Midbrain (tissue), 1 donor: ENCODE measurements around the gene LTO1.

Experiments
- DNase-seq: peaks from one replicate; lab custom pipeline; 2025; lab: John Stamatoyannopoulos, UW

Gene LTO1

DNA sequence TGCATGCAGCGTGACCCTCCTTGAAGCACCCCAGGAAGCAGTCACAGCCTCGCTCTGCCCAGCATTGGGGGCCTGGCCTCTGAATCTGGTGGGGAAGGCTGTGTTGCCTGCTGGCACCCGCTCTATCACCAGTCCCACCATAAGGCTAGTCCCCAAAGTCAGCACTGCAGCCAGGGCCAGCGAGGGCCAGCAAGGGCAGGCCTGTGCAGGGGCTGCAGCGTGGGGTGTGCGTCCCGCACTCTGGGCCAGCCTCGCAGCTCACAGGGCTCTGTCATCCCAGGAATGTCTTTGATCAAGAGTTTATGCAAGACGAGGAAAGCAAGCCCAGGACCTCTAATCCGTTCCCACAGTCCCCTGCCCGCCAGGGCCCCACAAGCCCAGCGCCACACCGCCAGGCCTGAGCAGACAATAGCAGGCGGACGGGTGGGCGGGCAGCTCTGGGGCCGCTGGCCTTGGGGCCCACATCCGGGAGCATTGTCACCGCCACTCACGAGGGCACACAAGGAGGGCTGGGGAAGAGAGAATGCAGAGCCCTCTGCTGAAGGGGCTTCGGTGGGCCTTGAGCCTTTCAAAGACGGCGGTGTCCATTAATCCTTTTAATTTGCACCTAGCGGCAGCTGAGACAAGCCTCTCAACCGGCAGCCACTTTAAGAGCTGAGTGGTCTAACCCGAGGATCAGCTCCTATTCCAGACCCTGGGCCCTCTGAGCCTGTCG is 17.1 kb downstream of the LTO1 start:
- no peak for DNase-seq

DNA sequence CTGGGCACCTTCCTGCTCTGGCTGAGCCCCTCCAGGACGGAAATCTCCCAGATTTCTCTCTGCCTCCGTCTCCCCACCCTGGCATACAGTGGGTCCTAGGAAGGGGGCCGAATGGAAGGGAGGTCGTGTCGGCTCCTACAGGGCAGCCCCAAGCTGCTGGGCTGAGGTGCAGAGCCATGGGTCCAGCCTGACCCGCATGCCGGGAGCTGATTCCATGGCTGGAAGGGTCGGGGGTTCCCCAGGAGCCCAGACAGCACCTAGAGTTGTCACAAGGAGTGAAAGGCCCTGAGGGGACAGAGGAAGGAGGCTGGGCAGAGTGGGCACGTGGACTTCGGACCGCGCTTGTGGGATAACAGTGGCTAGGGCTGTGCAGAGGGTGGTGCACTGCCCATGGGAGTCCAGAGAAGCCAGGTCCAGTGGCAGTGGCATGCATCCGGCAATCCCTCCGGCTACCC is 17.7 kb downstream of the LTO1 start:
- no peak for DNase-seq

DNA sequence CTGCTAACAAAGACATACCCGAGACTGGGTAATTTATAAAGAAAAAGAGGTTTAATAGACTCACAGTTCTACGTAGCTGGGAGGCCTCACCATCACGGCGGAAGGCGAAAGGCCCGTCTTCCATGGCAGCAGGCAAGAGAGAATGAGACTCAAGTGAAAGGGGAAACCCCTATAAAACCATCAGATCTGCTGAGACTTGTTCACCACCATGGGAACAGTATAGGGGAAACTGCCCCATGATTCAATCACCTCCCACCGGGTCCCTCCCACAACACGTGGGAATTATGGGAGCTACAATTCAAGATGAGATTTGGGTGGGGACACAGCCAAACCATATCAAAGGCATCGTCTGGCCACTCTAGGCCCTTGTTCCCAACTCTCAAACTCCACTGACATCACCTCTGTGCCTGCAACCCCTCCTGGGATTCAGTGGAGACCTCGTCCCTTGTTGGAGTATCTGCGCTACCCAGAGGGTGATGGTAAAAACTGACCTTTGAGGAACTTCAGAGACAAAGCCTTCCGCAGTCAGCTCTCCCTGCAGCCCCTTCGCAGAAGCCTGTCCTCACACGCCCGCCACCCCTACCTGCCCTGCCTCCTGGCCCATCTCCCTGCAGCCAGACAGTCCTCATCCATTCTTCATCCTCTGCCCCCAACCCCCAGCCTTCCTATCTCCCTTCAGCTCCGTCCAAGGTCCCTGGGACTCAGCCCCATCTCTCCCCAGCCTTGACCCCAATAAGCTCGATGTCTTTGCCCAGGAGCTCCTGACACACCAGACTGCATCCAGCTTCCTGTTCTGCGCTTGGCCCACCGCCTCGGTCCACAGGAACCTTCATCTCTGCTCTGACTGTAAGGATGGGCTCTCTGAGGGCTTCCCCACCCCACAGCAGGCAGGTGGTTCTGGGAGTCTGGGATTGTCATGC is 18.4 kb downstream of the LTO1 start:
- DNase-seq = no peak

DNA sequence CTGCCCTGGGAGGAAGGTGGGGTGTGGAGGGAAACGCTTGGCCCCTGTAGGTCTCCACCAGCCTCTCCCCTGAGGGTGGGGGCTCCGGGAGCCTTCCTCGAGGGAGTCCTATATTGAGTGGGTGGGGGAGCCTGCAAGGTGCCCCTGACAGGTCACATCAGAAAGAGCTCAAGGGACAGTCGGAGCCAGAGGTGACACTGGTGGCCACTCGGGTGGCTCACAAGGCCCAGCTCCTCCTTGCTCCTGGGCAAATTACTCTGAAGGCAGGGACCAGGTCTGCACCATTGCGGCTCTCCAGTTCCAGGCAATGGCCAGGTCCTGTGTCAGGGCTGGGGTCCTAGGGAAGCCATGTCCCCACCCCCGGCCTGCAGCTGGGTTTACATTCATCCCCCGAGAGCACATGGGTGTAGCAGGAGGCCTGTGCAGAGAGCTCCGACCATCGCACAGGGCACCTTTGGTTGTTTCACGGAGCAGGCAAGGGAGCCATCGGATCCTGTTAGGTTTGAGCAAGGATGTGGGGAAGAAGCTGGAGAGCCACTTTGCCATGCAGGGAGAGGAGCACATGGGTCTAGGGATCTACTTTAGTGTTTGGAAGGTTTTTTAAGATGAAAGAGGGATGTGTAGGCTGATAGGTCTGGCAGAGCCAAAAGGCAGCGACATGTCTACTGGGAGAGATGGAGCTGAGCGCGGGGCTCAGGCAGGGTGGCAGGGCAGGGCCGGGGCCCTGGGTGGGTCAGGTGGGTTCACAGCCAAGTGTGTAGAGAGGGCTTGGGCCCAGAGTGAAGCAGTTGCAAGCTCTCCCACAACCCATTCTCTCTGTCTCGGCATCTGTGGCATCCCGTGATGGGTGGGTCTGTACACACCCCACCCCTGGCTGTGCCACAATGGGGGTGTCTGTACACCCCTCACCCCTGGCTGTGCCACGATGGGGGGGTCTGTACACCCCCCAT is 19.4 kb downstream of the LTO1 start:
- no peak for DNase-seq

DNA sequence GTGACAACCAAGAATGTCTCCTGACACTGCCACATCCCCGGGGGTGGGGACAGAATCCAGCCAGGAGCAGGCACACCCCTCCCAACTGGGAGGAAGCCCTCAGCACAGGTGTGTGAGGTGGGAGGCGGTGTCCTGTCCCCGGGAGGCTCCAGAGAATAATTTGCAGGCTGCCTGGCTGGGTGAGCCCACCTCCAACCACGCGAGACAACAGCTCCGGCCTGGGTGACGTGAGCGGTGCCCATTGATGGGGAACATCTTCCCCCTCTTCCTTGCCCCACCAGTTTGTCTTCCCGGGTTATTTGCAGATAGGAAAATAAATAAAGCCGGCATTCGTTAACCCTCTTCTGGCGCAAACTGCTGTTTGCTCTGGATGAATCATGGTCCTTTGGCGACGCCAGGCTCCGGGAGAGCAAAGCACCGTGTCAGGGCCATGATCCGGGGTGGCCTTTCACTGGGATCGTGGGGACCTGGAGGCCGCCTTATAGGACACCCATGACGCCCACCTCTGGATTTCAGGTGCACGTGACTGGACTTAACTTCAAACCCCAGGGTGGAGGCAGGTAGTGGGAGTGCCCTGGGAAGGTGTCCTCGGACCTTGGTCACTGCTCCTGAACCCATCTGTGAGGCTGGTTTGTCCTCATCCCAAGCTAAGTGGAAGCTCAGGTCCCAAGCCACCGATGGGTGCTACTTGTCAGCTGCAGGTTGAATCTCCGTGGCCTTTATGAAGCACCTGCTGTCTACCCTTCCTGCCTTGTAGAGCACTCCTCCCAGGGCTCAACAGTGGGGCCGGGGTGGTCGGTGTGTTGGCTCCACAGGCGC is 20.3 kb downstream of the LTO1 start:
- no peak for DNase-seq

DNA sequence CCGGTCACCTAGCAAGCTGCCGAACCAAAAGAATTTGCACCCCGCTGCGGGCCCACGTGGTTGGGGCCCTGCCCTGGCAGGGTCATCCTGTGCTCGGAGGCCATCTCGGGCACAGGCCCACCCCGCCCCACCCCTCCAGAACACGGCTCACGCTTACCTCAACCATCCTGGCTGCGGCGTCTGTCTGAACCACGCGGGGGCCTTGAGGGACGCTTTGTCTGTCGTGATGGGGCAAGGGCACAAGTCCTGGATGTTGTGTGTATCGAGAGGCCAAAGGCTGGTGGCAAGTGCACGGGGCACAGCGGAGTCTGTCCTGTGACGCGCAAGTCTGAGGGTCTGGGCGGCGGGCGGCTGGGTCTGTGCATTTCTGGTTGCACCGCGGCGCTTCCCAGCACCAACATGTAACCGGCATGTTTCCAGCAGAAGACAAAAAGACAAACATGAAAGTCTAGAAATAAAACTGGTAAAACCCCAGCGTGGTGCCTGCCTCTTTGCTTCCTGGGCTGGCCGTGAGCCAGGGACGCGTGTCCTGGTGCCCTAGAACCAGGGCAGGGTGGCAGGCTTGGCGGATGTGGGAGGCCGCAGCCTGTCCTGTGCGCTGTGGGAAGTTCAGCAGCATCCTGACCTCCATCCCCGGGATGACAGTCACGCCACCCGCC is 21.0 kb downstream of the LTO1 start:
- DNase-seq = no peak

DNA sequence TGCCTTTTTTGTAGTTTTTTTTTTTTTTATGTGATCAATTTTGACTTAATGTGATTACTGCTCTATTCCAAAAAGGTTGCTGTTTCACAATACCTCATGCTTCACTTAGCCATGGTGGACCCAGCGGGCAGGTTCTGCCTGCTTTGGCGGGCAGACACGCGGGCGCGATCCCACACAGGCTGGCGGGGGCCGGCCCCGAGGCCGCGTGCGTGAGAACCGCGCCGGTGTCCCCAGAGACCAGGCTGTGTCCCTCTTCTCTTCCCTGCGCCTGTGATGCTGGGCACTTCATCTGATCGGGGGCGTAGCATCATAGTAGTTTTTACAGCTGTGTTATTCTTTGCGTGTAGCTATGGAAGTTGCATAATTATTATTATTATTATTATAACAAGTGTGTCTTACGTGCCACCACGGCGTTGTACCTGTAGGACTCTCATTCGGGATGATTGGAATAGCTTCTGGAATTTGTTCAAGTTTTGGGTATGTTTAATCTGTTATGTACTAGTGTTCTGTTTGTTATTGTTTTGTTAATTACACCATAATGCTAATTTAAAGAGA is 21.7 kb downstream of the LTO1 start:
- DNase-seq = no peak

DNA sequence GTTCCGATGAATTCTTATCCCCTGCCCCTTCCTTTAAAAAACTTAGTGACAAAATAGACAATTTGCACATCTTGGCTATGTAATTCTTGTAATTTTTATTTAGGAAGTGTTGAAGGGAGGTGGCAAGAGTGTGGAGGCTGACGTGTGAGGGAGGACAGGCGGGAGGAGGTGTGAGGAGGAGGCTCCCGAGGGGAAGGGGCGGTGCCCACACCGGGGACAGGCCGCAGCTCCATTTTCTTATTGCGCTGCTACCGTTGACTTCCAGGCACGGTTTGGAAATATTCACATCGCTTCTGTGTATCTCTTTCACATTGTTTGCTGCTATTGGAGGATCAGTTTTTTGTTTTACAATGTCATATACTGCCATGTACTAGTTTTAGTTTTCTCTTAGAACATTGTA is 22.2 kb downstream of the LTO1 start:
- no peak for DNase-seq

DNA sequence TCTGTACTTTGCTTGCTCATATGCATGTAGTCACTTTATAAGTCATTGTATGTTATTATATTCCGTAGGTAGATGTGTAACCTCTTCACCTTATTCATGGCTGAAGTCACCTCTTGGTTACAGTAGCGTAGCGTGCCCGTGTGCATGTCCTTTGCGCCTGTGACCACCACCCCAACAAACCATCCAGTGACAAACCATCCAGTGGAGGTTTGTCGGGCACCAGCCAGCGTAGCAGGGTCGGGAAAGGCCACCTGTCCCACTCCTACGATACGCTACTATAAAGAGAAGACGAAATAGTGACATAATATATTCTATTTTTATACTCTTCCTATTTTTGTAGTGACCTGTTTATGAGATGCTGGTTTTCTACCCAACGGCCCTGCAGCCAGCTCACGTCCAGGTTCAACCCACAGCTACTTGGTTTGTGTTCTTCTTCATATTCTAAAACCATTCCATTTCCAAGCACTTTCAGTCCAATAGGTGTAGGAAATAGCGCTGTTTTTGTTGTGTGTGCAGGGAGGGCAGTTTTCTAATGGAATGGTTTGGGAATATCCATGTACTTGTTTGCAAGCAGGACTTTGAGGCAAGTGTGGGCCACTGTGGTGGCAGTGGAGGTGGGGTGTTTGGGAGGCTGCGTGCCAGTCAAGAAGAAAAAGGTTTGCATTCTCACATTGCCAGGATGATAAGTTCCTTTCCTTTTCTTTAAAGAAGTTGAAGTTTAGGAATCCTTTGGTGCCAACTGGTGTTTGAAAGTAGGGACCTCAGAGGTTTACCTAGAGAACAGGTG is 23.1 kb downstream of the LTO1 start:
- no peak for DNase-seq

DNA sequence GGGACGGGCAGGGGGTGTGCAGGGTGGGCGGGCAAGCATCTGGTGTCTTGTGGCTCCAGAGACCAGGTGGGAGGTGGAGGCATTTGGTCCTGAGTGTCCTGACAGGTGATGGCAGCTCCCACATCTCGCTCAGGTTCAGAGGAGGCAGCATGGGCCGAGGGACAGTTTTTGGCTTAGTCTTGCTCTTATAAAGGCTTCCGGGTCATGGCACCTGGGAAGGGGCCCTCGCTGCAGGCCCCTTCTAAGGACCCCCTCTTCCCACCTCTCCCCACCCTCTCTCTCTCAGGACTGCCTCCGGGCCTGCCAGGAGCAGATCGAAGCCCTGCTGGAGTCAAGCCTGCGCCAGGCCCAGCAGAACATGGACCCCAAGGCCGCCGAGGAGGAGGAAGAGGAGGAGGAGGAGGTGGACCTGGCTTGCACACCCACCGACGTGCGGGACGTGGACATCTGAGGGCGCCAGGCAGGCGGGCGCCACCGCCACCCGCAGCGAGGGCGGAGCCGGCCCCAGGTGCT is 24.3 kb downstream of the LTO1 start:
- no peak for DNase-seq

DNA sequence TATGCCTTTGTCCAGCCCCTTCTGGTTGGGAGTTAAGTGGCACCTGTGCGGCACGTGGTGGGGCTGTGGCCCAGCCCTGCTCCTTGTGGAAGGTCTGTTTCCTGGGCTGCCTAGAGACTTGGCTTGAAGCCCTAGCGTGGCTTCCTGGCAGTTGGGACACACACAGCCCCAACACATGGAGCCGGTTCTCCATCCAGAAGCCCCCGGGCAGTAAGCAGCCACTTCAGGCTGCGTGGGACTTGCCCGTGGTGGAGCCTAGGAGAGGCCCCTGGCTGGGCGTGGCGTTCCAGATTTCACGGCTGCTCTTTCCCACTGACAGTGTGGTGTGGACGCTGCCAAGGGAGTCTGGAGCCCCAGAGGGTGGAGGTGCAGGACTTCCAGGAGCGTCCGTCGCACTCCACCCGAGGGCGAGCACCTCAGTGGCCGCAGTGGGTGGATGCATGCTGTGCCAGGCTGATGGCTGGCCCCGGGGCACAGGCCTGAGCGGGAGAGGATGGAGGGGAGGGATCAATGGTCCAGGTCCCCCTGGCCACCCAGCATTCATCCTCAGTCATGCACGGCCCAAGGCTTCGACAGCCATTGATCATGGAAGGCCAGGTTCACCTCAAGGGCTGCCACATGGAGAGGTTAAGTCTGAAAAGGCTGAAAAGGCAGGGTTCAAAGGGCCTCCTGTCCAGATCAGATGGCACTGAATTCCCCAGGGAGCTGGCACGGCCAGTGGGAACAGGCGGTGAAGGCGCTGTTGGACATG is 24.9 kb downstream of the LTO1 start:
- DNase-seq = no peak

DNA sequence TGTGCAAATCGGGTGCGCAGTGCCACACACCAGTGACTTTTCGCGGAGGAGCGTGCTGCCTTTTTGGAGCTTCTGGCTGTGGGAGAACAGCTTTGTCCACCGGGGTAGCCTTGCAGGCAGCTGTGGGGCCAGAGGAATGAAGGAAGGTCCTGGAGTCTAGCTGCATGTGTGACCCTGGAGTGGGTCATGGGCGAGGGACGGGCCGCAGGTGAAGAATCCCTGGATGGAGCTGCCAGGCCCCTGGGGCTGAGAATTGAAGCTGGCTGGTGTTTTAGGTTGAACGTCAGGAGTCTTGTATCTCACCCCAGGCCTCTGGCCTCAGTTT is 25.6 kb downstream of the LTO1 start:
- no peak for DNase-seq

DNA sequence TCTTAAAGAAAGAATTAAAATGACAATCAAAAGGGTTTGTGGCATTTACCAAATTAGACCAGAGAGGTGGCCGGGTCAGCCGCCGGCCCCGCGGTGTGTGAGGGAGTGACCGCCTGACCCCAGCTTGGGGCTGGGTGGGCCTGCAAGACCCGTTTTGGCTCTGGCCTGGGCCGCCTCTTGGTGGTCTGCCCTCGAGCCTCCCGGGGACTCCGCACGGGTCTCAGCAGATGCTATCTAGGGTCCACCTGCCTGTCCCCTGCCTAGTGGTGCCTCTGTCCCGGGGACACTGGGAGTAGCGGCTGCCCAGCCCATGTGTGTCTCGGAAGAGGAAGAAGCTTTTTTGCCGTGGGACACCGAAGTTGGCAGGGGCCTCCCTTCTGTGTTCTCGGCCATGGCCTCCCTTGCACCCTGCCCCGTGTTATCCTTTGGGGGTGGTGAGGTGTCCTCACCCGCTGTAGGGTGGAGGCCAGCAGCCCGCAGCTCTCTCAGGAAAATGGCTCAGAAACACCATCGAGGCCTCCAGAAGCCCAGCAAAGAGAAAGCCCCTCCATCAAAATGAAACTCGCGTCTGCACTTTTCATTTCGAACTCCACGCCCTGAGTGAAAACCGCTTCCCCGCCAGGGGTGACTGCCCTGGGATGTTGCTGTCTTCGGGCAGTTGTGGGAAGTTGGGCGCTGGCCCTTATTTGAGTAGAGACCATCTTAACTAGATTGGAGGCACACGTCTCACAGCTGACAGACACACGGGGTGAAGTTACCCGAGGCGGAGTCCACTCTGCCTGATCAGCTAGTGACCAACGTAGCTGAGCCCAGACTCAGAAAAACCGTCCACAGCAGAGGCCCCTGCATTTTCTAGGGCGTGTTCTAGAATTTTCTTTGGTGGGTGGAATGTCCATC is 26.2 kb downstream of the LTO1 start:
- DNase-seq = no peak

DNA sequence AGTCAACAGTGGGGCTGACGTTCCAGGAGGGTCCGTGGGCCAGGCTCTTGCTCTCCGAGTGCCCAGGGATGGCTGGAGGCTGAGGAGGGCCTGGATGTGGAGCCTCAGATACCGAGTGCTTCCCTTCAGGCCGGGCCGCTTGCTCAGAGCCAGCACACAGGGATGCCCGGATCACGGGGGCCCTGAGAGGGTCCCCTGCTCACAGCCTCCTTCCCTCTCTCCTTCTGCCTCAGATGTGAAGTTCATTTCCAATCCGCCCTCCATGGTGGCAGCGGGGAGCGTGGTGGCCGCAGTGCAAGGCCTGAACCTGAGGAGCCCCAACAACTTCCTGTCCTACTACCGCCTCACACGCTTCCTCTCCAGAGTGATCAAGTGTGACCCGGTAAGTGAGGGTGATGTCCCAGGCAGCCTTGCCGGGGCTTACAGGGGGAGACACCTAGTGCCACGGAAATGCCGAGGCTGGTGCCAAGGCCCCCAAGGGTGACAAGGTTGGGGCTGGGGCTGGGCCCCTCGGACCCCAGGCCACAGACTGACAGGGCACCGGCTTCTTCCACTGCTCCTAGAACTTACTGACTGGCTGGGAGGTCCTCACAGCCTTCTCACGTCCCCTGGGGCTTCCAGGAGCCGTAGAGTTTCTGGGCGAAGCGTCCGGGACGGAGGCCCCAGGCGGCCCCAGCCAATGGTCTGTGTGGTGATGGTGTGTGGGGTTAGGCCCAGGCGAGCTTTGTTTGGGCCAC is 27.2 kb downstream of the LTO1 start:
- no peak for DNase-seq

DNA sequence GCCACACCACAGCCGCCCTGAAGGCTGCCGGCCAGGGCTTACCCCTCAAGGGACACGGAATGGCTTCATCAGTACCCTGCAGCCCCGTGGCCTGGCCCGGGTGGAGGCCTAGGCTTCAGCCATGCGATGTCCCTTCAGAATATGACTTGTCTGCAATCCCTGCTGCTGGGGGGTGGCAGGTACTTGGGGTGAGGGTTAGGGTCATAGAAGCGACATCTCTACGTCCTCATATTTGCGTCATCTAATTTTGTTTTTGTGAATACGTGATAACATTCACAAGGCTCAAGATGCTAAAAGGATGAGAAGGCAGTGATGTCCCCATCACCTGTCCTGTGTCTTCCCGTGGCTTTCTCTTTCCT is 27.8 kb downstream of the LTO1 start:
- no peak for DNase-seq

DNA sequence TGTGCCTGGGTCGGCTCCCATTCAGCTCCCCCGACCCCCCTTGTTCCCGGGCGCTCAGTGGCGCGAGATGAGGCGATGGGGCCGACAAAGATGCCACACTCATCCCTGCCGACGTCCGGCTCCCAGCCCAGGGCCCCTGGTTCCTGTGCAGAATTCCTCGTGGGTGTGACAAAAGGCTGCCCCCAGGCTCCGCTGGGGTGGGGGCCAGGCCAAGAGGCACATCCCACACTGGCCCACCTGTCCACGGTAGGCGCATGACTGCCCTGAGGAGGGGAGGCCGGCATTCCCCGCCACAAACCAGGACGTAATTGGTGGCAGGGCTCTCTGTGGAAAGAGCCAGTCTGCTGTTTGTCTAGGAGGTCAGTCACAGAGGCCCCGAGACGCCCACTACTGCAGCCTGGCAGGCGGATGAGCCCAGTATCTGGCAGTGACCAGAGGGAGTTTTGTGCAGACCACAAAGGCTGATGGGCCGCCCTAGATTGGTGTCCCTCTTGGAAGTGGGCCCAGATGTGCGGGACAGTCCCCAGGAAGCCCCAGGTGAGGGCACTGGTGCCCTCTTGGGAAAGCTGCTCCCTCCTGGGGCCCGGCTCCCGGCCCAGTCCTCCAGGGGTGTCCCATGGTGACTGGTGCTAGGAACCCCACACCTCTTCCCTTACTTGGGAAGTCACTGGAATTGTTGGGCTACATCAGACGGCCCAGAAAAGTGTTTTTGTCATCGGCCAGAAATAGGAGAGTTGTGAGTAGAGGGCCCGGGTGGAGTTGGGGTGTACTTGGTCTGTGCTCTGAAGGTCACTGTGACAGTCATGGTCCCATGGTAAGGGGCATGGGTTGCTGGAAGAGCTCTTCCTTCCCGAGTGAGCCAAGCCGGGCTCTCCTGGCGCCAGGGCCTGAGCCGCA is 28.4 kb downstream of the LTO1 start:
- no peak for DNase-seq
